HG02588 (cell line): ENCODE measurements around the gene ZNRD2.
"Not testable (repeated sequence)": the region's sequence is repeated elsewhere in the genome, so short reads cannot be mapped to it uniquely, and the experiment has no call there.

Experiments
- ATAC-seq: cut with Tn5 transposase; IDR thresholded peaks from one replicate; pipeline ENCODE4 v1.9.1; 2021; ENCODE audit warnings: mild to moderate bottlenecking, moderate library complexity; ENCODE audit not compliant: unreplicated experiment

Gene ZNRD2

GRCh38 chr11:65569973-65570918 is at the start of gene ZNRD2:
Gene ZNRD2 (plus strand): TSS chr11:65570477. CDS start chr11:65570492, 15 bp downstream.
- ATAC-seq, result peak; percentile 53

- not testable (repeated sequence) for ATAC-seq
Observed at GRCh38 chr11:65521777-65522521, 48.3 kb upstream of the ZNRD2 start.

- not testable (repeated sequence) for ATAC-seq
Observed at GRCh38 chr11:65522718-65523630, 47.3 kb upstream of the ZNRD2 start.

GRCh38 chr11:65523631-65523968 is 46.7 kb upstream of the ZNRD2 start:
- not testable (repeated sequence) for ATAC-seq

GRCh38 chr11:65524014-65524740 is 46.1 kb upstream of the ZNRD2 start:
- ATAC-seq, result no peak

- peak; percentile 54 for ATAC-seq
Observed at GRCh38 chr11:65524741-65525545, 45.3 kb upstream of the ZNRD2 start, which contains the start of gene SCYL1. Gene SCYL1 (plus strand): TSS chr11:65525083. CDS start chr11:65525154, 71 bp downstream.

- ATAC-seq, result no peak
Observed at GRCh38 chr11:65525546-65526480, 44.5 kb upstream of the ZNRD2 start.

GRCh38 chr11:65526744-65527143 is 43.5 kb upstream of the ZNRD2 start:
- no peak for ATAC-seq

GRCh38 chr11:65528819-65529350 is 41.4 kb upstream of the ZNRD2 start:
- ATAC-seq, result no peak

GRCh38 chr11:65529475-65530156 is 40.7 kb upstream of the ZNRD2 start:
- no peak for ATAC-seq

- ATAC-seq, result no peak
Observed at GRCh38 chr11:65530157-65530496, 40.1 kb upstream of the ZNRD2 start.

- ATAC-seq, result no peak
Observed at GRCh38 chr11:65532388-65533064, 37.8 kb upstream of the ZNRD2 start.

- ATAC-seq, result no peak
Observed at GRCh38 chr11:65535102-65535501, 35.2 kb upstream of the ZNRD2 start.

- no peak for ATAC-seq
Observed at GRCh38 chr11:65536412-65537295, 33.6 kb upstream of the ZNRD2 start.

- ATAC-seq, result no peak
Observed at GRCh38 chr11:65537296-65537597, 33.0 kb upstream of the ZNRD2 start.

GRCh38 chr11:65537620-65538231 is 32.6 kb upstream of the ZNRD2 start:
- ATAC-seq, result no peak
